SK-N-SH treated with all-trans-retinoic acid at 6 μM for 48 hours (cell line): ENCODE measurements around the gene RRP15.

Source experiments
- ATAC-seq: fragments of 200-7000 bp; cut with Tn5 transposase; 3 replicates; pipeline ENCODE4 v1.9.1; 2020; ENCODE audit warnings: mild to moderate bottlenecking, moderate library complexity
- ARNTL ChIP-seq: fragments of 450-650 bp; formaldehyde crosslinking; IDR thresholded peaks from 2 replicates; pipeline ENCODE4 v1.5.0; 2020; ENCODE audit warnings: low read depth, mild to moderate bottlenecking, moderate library complexity, borderline replicate concordance
- BACH2 ChIP-seq: fragments of 250-450 bp; sonication (Bioruptor Pico); IDR thresholded peaks from 2 replicates; pipeline ENCODE4 v1.9.0; 2021; ENCODE audit warnings: mild to moderate bottlenecking, borderline replicate concordance
- CSDC2 ChIP-seq: fragments of 250-450 bp; sonication (Bioruptor Pico); IDR thresholded peaks from 2 replicates; pipeline ENCODE4 v1.5.0; 2020; ENCODE audit warnings: mild to moderate bottlenecking, moderate library complexity
- ESRRG ChIP-seq: fragments of 250-450 bp; sonication (Bioruptor Pico); IDR thresholded peaks from 2 replicates; pipeline ENCODE4 v1.6.1; 2021; ENCODE audit warnings: mild to moderate bottlenecking
- GLIS3 ChIP-seq: fragments of 250-450 bp; sonication (Bioruptor Pico); IDR thresholded peaks from 2 replicates; pipeline ENCODE4 v1.5.0; 2020; ENCODE audit warnings: mild to moderate bottlenecking, moderate library complexity
- ISL1 ChIP-seq: fragments of 250-450 bp; sonication (Bioruptor Pico); IDR thresholded peaks from 2 replicates; pipeline ENCODE4 v2.1.2; 2022; ENCODE audit warnings: mild to moderate bottlenecking, moderate library complexity
- PPARA ChIP-seq: fragments of 250-450 bp; sonication (Bioruptor Pico); IDR thresholded peaks from 2 replicates; pipeline ENCODE4 v1.5.0; 2020; ENCODE audit warnings: mild to moderate bottlenecking, borderline replicate concordance
- RARB ChIP-seq: fragments of 250-450 bp; sonication (Bioruptor Pico); IDR thresholded peaks from 2 replicates; pipeline ENCODE4 v1.8.0; 2021; ENCODE audit warnings: mild to moderate bottlenecking, moderate library complexity
- SNAI2 ChIP-seq: fragments of 250-450 bp; sonication (Bioruptor Pico); IDR thresholded peaks from 2 replicates; pipeline ENCODE4 v1.5.0; 2020; ENCODE audit warnings: mild to moderate bottlenecking, moderate library complexity
- TCF4 ChIP-seq: fragments of 250-450 bp; sonication (Bioruptor Pico); IDR thresholded peaks from 2 replicates; pipeline ENCODE4 v1.8.0; 2021; ENCODE audit warnings: mild to moderate bottlenecking, moderate library complexity, borderline replicate concordance
- ZC3H10 ChIP-seq: fragments of 250-450 bp; sonication (Bioruptor Pico); IDR thresholded peaks from 2 replicates; pipeline ENCODE4 v1.5.1; 2021; ENCODE audit warnings: mild to moderate bottlenecking, moderate library complexity
- ZFP30 ChIP-seq: fragments of 450-650 bp; formaldehyde crosslinking; IDR thresholded peaks from 2 replicates; pipeline ENCODE4 v1.5.0; 2022; ENCODE audit warnings: mild to moderate bottlenecking, moderate library complexity
- ZNF565 ChIP-seq: fragments of 450-650 bp; formaldehyde crosslinking; conservative IDR thresholded peaks from 2 replicates; pipeline ENCODE4 v1.5.0; 2020; ENCODE audit warnings: low read depth, mild to moderate bottlenecking, moderate library complexity
- ZNF70 ChIP-seq: fragments of 450-650 bp; formaldehyde crosslinking; IDR thresholded peaks from 2 replicates; pipeline ENCODE4 v1.5.0; 2020; ENCODE audit warnings: mild to moderate bottlenecking, moderate library complexity
- TF ChIP-seq, protein P1 (sequence below): fragments of 250-450 bp; sonication (Bioruptor Pico); IDR thresholded peaks from 2 replicates; pipeline ENCODE4 v1.8.0; 2021; ENCODE audit warnings: low read depth, mild to moderate bottlenecking, moderate library complexity, borderline replicate concordance
- TF ChIP-seq, protein P2 (sequence below): fragments of 250-450 bp; sonication (Bioruptor Pico); IDR thresholded peaks from 2 replicates; pipeline ENCODE4 v1.8.0; 2020; ENCODE audit warnings: mild to moderate bottlenecking, moderate library complexity, borderline replicate concordance
- TF ChIP-seq, protein P3 (sequence below): fragments of 250-450 bp; sonication (Bioruptor Pico); IDR thresholded peaks from 2 replicates; pipeline ENCODE4 v1.5.0; 2020; ENCODE audit warnings: mild to moderate bottlenecking, moderate library complexity
- TF ChIP-seq, protein P4 (sequence below): fragments of 250-450 bp; sonication (Bioruptor Pico); IDR thresholded peaks from 2 replicates; pipeline ENCODE4 v1.5.1; 2021; ENCODE audit warnings: mild to moderate bottlenecking, moderate library complexity
- TF ChIP-seq, protein P5 (sequence below): fragments of 250-450 bp; sonication (Bioruptor Pico); IDR thresholded peaks from 2 replicates; pipeline ENCODE4 v1.5.1; 2020; ENCODE audit warnings: low read depth, mild to moderate bottlenecking, moderate library complexity

The RRP15 gene

DNA sequence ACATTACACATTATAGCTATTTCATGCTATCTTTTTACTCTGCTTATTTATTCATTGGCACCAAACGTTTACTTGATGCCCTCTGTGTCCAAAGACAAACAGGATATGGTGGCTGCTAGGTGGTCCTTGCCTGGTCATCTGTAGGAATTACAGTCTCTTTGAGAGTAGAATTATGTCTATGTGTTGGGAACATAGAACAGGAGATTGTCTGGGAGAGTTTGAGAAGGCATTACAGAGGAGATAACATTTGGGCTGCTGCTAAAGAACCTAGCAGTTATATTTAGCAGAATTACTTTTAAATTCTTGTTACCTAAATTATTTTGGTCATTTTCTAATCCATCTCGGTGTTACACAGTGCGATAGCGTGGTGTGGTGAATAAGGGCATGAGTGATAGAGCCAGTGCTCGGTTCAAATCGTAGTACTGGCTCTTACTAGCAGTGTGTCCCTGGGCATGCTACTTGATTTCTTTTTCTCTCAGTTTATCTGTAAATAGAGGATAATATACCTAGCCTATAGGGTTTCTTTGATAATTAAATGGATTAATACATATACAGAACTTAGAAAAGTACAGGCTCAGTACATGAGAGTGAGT, 20.5 kb downstream of the RRP15 start:
- TF ChIP-seq, protein P1, sequence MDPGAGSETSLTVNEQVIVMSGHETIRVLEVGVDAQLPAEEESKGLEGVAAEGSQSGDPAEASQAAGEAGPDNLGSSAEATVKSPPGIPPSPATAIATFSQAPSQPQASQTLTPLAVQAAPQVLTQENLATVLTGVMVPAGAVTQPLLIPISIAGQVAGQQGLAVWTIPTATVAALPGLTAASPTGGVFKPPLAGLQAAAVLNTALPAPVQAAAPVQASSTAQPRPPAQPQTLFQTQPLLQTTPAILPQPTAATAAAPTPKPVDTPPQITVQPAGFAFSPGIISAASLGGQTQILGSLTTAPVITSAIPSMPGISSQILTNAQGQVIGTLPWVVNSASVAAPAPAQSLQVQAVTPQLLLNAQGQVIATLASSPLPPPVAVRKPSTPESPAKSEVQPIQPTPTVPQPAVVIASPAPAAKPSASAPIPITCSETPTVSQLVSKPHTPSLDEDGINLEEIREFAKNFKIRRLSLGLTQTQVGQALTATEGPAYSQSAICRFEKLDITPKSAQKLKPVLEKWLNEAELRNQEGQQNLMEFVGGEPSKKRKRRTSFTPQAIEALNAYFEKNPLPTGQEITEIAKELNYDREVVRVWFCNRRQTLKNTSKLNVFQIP: no peak
- no peak for ATAC-seq

DNA sequence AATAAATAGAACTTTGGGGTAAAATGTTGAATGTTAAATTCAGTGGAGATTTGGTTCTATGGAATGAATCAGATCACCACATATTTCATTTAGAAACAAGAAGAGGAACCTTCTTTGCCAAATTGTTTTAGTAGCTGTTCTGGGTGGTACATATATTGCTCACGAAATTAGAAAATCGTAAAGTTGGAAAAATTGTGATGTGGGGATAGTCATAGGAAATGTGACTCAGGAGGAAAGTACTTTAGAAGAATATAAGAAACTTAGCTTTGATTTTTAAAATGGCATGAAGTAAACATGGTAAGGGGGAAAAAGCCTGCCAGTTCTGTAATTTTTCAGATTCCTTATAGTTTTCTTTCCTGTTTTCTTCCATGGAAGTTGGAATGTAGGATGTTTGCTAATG, 27.4 kb downstream of the RRP15 start:
- ATAC-seq: no peak
- TF ChIP-seq ISL1 (CRISPR knock-in tag) (no peak), PPARA (CRISPR knock-in tag) (no peak), CSDC2 (CRISPR knock-in tag) (no peak), GLIS3 (CRISPR knock-in tag) (no peak), ZC3H10 (CRISPR knock-in tag) (no peak), SNAI2 (CRISPR knock-in tag) (no peak), BACH2 (CRISPR knock-in tag) (no peak), RARB (CRISPR knock-in tag) (no peak), ARNTL (CRISPR knock-in tag) (no peak), ZNF70 (CRISPR knock-in tag) (no peak), ESRRG (no peak), ZNF565 (CRISPR knock-in tag) (no peak), ZFP30 (CRISPR knock-in tag) (no peak)
- TF ChIP-seq, protein P2, sequence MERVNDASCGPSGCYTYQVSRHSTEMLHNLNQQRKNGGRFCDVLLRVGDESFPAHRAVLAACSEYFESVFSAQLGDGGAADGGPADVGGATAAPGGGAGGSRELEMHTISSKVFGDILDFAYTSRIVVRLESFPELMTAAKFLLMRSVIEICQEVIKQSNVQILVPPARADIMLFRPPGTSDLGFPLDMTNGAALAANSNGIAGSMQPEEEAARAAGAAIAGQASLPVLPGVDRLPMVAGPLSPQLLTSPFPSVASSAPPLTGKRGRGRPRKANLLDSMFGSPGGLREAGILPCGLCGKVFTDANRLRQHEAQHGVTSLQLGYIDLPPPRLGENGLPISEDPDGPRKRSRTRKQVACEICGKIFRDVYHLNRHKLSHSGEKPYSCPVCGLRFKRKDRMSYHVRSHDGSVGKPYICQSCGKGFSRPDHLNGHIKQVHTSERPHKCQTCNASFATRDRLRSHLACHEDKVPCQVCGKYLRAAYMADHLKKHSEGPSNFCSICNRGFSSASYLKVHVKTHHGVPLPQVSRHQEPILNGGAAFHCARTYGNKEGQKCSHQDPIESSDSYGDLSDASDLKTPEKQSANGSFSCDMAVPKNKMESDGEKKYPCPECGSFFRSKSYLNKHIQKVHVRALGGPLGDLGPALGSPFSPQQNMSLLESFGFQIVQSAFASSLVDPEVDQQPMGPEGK (CRISPR knock-in tag): no peak
- TF ChIP-seq, protein P3, sequence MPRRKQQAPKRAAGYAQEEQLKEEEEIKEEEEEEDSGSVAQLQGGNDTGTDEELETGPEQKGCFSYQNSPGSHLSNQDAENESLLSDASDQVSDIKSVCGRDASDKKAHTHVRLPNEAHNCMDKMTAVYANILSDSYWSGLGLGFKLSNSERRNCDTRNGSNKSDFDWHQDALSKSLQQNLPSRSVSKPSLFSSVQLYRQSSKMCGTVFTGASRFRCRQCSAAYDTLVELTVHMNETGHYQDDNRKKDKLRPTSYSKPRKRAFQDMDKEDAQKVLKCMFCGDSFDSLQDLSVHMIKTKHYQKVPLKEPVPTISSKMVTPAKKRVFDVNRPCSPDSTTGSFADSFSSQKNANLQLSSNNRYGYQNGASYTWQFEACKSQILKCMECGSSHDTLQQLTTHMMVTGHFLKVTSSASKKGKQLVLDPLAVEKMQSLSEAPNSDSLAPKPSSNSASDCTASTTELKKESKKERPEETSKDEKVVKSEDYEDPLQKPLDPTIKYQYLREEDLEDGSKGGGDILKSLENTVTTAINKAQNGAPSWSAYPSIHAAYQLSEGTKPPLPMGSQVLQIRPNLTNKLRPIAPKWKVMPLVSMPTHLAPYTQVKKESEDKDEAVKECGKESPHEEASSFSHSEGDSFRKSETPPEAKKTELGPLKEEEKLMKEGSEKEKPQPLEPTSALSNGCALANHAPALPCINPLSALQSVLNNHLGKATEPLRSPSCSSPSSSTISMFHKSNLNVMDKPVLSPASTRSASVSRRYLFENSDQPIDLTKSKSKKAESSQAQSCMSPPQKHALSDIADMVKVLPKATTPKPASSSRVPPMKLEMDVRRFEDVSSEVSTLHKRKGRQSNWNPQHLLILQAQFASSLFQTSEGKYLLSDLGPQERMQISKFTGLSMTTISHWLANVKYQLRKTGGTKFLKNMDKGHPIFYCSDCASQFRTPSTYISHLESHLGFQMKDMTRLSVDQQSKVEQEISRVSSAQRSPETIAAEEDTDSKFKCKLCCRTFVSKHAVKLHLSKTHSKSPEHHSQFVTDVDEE: no peak
- TF ChIP-seq, protein P4, sequence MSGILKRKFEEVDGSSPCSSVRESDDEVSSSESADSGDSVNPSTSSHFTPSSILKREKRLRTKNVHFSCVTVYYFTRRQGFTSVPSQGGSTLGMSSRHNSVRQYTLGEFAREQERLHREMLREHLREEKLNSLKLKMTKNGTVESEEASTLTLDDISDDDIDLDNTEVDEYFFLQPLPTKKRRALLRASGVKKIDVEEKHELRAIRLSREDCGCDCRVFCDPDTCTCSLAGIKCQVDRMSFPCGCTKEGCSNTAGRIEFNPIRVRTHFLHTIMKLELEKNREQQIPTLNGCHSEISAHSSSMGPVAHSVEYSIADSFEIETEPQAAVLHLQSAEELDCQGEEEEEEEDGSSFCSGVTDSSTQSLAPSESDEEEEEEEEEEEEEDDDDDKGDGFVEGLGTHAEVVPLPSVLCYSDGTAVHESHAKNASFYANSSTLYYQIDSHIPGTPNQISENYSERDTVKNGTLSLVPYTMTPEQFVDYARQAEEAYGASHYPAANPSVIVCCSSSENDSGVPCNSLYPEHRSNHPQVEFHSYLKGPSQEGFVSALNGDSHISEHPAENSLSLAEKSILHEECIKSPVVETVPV: no peak
- TF ChIP-seq, protein P1: no peak
- TF ChIP-seq, protein P5, sequence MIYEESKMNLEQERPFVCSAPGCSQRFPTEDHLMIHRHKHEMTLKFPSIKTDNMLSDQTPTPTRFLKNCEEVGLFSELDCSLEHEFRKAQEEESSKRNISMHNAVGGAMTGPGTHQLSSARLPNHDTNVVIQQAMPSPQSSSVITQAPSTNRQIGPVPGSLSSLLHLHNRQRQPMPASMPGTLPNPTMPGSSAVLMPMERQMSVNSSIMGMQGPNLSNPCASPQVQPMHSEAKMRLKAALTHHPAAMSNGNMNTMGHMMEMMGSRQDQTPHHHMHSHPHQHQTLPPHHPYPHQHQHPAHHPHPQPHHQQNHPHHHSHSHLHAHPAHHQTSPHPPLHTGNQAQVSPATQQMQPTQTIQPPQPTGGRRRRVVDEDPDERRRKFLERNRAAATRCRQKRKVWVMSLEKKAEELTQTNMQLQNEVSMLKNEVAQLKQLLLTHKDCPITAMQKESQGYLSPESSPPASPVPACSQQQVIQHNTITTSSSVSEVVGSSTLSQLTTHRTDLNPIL (CRISPR knock-in tag): no peak

DNA sequence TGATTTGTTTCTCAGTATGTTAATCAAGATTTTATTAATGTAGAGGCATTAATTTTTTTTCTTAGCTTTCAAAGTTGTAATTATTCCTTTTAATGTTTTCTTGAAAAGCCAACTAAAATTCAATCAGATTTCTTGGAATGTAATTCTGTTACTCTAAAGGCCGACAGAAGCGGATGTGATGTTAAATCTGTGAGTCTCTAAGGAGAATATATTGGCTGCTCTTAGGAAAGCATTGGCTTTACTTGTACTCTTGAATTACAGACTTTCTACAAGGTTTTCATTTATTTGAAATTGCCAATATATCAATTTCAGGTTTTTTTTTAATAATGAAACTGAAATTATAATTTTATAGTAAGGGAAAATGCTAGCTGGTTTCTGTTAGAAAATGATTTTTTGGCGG, 29.2 kb downstream of the RRP15 start:
- no peak for ATAC-seq
- TF ChIP-seq ZNF565 (CRISPR knock-in tag) (no peak), CSDC2 (CRISPR knock-in tag) (no peak), ZFP30 (CRISPR knock-in tag) (no peak), TCF4 (CRISPR knock-in tag) (no peak), SNAI2 (CRISPR knock-in tag) (no peak), RARB (CRISPR knock-in tag) (no peak), ZC3H10 (CRISPR knock-in tag) (no peak), PPARA (CRISPR knock-in tag) (no peak)
- TF ChIP-seq, protein P1: no peak
- TF ChIP-seq, protein P3: no peak
- TF ChIP-seq, protein P2 (CRISPR knock-in tag): no peak
